HG03097 (cell line): ENCODE data around the gene TIPARP.

Source experiments
- ATAC-seq: cut with Tn5 transposase; IDR thresholded peaks from one replicate; pipeline ENCODE4 v1.9.1; 2021; ENCODE audit not compliant: unreplicated experiment, low FRiP score

Gene TIPARP

DNA sequence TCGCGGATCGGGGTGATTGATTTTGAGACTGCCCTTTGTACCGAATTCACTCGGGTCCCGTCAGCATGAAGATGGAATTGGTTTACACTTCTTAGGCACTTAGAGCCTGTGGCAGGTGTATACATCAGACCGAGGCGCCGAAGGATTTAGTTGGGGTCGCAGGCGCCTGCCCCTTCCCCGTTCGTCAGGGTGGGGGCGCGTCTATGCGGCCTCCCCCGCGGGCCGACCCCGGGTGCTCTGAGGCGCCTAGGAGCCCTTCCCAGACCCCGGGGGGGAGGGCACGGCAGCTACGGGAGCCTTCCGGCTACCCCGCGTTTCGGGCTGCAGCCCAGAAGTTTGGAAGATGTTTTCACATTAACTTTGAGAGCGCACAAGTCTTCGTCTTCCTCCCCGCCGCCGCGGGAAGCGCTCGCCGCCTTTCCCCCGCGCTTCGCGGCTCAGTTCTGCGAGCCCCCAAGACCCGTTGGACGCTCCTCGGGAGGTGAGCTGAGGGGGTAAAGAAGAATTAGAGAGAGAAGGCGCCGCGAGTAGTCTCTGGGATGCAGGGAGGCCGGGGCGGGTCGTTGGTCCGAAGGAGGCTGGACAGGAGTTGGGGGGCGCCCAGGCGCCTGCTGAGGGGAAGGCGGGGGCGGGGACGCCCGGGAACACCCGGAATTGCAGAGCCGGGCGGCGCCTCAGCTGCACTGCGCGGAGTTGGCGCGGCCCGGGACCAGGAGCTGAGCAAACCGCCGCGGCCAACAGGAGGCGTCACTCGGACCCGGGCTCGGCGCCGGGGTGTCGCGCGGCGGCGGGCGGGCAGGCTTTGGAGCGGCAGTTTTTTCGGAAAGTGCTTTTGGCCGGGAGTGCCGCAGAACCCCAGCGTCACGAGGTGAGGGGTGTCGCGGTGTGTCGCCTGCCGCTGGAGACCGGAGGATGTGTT lies 780 bp downstream of the TIPARP start:
- ATAC-seq, result no peak

DNA sequence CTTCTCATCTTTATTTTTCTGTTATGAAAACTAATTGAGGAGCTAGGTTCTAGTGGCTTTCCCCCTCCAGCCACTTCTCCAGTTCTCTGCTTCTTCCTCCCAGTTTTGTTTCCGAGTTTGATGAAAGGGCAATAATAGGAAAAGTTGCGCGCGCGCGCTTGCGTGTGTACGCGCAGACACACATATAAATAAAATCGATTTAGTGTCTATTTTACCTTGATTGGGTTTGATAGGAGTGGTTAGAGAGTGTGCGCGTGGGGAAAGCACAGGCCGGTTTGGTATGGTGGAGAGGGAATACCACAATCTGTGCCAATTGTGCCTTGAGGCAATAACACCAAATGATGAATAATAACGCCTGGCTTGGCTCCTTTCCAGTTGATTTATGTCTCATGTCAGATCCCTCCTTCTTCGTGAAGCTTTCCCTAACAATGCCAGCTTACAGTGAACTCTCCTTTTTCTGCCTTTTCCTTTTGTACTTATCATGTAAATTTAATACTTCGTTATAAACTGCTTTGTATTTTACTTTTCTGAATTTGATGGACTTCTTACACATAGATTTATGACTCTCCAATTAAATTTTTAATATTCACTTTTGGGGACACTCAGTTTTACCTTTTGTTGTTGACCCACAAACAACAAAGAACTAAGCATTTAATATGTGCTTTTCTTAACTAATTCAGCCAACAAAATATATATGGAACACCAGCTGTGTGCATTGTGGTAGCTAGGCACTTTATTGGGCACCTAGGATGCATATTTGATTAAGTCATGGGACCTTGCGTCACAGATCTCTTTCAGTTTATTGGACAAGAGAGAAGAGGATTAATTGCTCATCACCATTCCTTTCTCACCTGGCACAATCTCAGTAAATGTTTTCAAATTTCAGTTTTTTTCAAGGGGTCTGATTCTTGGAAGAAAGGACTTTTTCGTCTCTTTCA lies 1.7 kb downstream of the TIPARP start:
- ATAC-seq, result no peak

DNA sequence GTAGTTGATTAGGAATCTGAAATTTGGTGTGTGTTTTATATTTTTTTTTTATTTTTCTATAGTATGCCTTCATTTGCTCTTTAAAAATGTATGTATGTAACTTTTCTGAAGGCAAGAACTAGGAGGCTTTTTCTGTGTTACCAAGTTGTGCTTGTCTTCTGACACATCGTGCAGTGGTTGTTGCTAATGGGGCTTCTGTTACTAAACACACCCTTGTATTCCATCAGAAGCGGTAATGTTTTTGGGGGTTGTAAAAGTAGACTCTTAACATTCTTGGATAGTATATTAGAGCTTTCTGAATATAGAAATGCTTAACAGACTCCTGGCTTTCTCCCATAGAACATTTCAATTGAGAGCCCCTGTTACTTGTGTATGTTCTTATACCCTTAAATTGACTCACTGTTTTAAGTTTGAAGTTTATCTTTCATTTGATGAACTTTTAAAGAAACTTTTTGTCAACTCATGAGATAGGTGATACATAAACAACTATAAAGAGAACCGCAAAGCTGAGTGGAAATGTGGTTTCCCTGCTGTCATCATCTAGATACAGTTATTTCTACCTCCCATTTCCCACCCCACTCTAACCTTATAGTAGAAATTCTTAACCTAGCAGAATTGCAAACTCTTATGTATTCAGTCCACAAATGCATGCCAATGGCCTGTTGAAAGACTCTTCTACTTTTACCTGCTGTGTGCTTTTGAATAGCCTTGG lies 2.5 kb downstream of the TIPARP start:
- no peak for ATAC-seq

DNA sequence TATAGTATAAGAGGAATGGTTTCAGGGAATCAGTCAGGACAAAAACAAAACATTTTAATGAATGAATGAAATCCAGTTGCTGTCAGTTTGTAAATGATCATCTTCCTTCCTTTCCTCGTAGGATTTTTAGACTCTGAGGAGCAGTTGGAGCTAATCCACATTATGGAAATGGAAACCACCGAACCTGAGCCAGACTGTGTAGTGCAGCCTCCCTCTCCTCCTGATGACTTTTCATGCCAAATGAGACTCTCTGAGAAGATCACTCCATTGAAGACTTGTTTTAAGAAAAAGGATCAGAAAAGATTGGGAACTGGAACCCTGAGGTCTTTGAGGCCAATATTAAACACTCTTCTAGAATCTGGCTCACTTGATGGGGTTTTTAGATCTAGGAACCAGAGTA lies 3.1 kb downstream of the TIPARP start:
- no peak for ATAC-seq

DNA sequence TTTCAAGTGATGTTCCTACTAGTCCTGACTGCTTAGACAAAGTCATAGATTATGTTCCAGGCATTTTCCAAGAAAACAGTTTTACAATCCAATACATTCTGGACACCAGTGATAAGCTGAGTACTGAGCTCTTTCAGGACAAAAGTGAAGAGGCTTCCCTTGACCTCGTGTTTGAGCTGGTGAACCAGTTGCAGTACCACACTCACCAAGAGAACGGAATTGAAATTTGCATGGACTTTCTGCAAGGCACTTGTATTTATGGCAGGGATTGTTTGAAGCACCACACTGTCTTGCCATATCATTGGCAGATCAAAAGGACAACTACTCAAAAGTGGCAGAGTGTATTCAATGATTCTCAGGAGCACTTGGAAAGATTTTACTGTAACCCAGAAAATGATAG lies 3.8 kb downstream of the TIPARP start:
- ATAC-seq, result no peak

DNA sequence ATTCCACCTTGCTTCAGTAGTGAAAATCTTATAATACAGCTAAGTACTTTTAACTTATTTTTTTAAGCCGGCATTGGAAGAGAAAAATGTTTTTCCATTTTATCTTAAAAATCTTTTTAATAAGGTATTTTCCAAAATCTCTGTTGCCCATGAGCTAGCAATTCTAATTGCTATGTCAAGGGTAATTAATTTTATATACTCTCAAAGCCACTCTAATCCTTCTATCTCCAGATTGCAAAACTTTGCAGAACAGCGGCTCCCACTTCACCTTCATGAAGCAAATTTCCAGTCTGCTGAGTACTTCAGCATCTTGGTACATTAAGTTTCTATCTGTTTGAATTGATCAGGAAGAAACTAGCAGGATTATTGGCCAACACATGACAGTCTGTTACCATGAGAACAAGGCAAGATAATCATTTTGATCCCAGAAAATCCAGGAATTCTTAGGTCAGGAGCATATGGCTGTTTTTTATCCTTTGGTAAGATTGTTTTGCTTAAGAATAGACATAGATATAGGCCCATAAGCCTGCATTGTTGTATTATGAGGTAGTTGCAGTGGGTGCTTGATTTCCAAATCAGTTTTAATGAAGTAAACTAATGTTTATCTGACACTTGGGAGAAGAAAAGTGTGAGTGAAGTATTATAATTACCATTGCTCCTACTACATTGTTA lies 6.0 kb downstream of the TIPARP start:
- ATAC-seq, result no peak

DNA sequence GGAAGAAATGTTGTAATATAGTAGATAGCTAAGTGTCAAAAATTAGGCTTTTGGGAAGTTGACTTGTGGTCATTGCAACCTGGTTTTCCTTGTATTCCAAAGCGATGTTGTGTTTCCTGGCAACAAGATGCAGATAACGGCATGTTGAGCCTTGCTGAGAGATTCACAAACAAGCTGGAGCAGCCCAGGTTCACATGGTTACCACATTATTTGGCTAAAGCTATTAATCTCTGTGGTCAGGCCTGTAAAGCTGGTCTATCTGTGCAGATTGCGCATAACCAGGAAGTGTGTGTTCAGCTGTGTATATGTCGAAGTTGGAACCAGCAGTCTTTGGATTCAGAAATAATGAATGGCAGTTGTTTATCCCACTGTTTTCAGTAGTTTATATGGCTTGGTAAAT lies 6.6 kb downstream of the TIPARP start:
- peak; percentile 53 for ATAC-seq

DNA sequence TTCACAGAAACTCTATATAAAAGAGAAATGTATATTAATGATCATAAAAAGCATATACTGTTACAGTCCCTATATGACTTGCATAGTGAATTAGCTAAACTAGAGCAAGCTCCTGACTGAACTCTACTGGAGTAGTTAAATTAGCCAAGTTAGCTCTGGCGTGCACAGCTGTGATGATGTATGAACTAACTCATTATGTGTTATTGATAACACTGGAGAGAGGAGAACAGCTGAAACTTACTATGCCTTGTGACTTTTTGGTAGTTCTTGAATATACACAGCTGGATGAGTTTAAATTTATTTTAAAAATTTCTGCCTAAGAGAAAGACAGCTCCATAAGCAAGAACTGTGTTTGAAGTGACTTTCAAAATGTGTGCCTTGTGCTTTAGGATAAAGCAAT lies 8.1 kb downstream of the TIPARP start:
- ATAC-seq, result no peak

DNA sequence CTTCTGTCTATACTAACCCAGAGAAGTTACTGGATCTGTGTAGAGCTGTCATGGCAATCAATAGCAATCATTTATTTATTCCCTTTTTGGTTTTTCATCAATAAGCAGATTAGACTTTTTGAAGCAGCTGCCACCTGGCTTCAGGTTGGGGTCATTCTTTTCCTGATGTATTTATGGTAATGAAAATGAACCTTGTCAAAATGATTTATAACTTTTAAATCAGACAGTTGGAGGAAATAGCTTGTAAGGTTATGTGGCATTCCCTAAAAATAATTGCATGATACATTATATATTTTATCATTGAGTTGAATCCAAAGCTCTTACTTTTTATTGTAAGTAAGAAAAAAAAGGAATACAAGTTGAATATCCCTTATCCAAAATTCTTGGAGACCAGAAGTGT lies 8.6 kb downstream of the TIPARP start:
- no peak for ATAC-seq

DNA sequence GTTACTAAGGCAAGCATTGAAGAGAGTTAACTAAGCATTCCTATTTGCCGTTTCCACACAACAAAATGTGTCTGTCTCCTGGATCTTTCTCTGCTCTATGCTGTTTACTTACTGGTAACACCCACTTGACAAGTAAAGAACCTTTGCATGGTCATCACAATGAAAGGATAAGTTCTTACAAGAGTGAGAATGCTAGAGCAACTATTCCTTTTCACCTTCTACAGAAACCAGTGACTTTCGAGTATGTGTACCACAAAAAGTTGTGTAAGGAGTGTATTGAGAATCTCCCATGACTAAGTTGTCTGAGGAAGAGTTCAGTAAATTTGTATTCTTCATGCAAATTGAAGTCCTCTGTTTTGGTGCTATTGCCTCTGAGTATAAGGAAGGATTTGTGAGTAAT lies 10.8 kb downstream of the TIPARP start:
- no peak for ATAC-seq

DNA sequence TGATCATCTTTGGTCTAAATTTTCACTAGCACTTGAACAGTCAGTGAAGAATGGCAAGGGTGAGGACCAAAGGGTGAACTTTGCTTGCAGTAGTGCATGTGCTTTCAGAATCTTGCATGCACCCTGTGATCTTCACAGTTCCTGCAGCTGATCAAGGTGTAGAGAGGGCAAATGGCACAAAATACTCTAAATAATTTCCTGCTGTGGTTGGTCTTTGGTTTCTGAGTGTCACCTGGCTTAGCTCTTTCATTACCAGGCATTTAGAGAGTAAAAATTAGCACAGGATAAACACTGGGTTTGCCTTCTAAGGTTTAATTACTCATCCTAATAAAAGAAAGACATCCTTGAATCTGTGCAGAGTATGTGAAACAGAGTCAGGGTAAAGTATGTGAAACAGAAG lies 11.4 kb downstream of the TIPARP start:
- ATAC-seq, result peak; percentile 27

DNA sequence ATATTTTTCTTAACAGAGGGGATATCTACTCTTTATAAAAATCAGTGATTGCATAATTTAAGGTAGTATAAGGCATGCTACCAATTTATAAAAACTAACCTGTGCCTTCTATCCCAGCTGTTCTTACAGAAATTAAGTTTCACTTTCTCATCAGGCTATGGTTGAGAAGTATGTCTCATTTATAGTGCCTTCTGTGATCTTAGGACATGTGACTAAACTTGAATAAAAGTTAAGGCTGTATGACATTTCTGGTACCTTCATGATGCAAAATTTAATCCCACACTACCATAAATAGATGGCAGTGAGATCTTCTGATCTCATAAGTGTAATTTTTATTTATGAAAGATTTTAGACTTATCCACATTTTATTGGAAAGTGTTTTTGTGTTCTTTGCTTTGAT lies 12.6 kb downstream of the TIPARP start:
- ATAC-seq, result no peak

DNA sequence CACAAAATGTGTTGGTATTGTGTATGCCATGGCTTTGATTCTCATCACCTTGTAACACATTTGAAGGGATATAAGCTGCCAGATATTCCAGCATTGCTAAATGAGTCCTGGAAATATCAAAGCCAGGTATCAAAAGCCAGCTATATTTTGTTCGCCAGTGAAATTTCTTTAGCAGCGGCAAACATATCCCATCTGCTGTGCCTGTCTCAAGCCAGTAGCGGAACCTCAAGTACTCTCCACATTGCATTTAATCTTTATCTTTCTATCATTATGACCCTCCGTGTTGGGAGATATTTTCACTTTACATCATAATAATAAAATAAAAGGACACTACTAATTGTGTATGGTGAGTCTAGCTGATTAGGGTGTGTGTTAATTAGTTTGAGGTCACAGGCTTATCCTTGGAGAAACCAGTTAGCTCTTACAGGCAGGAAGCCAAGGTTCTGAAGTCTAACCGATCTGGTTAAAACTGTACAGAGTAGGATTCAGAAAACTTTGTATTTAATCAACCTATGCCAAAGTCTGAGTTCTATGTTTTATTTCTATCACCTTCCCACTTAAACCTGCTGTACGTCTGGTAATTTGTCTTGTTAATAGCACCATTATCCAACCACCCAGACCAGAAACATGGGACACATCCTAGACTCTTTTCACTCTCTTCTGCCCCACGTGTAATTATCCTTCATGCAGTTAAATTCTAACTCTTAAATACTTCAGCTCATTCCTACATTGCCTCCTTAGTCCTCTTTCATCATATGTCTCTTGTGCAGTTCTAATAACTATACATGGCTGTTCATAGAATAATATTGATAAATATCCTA lies 14.5 kb downstream of the TIPARP start:
- no peak for ATAC-seq

DNA sequence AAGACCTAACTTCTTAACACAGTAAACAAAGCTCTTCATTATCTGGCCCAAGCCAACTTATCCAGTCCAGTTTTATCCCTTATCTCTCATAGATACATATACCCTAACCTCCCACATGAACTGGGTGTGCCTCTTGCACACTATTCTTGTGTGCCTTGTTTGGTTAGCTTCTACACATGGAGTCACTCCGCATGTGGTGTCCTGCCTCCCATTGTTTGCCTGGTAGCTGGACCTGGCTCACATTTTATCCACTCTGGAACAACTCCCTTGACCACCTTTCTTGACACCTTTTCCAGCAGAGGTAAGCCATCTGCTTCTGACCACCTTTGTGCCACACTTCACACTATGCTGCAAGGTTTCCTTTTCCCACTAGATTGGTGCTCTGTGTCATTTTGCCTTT lies 15.2 kb downstream of the TIPARP start:
- no peak for ATAC-seq

DNA sequence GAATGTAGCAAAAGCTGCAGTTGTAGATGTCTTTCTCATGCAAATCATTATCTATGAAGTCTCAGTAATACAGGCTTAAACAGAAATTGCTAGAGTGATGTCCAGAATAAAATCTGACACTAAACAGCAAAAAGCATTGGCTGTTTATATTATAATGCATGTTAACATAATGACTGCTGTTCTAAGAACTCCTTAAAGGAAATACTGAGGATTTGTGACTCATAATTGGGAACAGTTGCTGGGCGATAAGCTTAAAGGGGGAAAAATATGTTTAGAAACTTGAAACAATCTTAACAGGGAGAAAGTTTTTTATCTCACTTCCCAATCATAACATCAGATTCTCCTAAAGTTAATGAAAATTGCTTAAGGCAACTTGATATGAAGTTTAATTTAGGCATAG lies 17.5 kb downstream of the TIPARP start:
- no peak for ATAC-seq

DNA sequence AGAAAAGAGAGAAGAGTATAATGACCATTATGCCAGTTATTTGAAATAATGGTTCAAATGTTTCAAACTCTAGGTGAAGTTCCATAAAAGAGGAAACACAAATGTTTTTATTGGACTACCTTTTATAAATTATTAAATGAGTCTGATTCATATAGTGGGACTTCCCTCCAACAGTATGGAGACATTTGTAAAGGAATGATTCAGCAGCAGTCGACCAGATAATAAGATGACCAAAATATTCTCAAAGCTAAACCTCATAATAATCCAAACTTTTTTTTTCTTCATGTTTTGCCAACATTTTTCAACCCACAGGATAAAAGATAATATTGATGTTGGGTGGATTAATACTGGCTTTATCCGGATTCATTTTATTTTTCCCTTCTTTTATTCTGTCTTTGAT lies 18.8 kb downstream of the TIPARP start:
- ATAC-seq, result no peak

DNA sequence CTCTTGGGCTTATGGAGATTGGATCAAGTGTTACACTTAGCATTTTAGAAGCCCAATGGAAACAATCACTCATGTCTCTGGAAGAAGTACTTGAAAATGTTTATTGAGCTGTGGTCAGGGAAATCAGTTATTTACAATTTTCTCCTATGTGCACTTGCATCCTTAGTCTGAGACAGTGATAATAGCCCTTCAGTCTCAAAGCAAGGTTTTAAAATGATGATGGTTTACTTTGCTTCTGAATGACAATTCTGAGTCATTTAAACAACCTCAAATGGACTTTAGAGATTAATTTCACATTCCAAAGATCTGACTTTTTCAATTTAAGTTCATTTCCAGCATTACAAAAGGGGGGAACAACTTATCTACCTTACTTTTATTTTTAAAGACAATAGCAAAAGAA lies 20.1 kb downstream of the TIPARP start:
- ATAC-seq, result no peak

DNA sequence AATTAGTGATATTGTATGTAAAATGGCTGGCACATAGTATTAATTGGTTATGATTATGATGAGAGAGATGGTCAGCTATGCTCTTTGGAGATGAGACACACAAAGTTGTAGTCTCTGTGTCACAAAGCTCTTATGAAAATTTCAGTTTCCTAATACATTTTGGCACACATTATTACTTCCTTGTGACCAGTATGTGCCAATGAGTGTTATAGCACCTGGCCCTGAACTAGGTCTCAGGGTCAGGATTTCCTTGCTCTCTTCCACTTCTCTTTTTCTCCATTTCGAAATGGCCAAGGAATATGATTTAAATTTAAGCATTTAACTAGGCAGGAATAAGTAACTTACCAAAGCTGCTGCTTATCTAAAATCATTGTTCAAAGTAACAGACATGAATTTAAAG lies 28.0 kb downstream of the TIPARP start:
- no peak for ATAC-seq

DNA sequence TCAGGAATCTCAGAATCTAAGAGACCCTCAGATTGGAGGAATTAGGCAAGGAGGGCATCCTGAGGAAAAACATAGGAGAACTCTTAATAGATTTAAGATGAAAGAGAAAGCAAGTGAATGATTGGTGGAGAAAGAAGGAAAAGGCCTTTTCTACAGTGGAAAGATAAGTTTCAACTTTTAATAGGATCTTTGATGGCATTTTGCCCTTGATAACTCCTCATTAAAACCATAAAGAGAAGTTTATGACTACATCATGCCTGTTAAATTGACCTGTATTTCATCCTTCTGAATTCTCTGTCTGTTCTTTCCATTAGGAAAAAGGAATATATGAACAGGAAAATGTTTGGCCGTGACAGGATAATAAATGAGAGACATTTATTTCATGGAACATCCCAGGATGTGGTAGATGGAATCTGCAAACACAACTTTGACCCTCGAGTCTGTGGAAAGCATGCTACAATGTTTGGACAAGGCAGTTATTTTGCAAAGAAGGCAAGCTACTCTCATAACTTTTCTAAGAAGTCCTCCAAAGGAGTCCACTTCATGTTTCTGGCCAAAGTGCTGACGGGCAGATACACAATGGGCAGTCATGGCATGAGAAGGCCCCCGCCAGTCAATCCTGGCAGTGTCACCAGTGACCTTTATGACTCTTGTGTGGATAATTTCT lies 30.1 kb downstream of the TIPARP start:
- no peak for ATAC-seq
